Adrenal gland (tissue), 5 donors: ENCODE measurements around the gene KIAA2012.

Experiments used
- CTCF ChIP-seq, 6 experiments: fragments of 450-650 bp in 4 of 6; fragments of 200-600 bp in 2 of 6; sonication (generic) in 1 of 6; IDR thresholded peaks; 1 replicate in 5 of 6; 2 replicates in 1 of 6; pipeline versions ENCODE4 v1.5.1 to v1.8.0; 2016 to 2021; ENCODE audit warnings: antibody characterized with exemption in 6 of 6, mild to moderate bottlenecking in 2 of 6, moderate library complexity in 1 of 6
- POLR2A ChIP-seq, 2 donors: fragments of 450-650 bp; IDR thresholded peaks; one replicate each; pipeline ENCODE4 v1.6.1; 2017; ENCODE audit warnings: antibody characterized with exemption in 2 of 2, mild to moderate bottlenecking in 2 of 2, moderate library complexity in 1 of 2
- donor health status: DM: no; HTN: no; CAD: no.

- TF ChIP-seq CTCF (IDR thresholded peaks at IDR 0.05) (no peak), POLR2A (IDR thresholded peaks at IDR 0.05) (no peak)
Observed at GRCh38 chr2:202095235-202095634, 22.2 kb downstream of the KIAA2012 start.
